Prostate gland (tissue), 2 donors: ENCODE results near the gene C6orf132.

Experiments used
- POLR2A ChIP-seq: fragments of 450-650 bp; IDR thresholded peaks from one replicate; pipeline ENCODE4 v1.6.1; 2016; ENCODE audit warnings: antibody characterized with exemption, mild to moderate bottlenecking
- POLR2AphosphoS5 ChIP-seq: sonication (generic); formaldehyde crosslinking; IDR thresholded peaks from one replicate; pipeline ENCODE4 v1.6.1; 2017; ENCODE audit warnings: antibody characterized with exemption
- TF ChIP-seq, protein P1 (sequence below), 4 experiments: fragments of 200-600 bp in 2 of 4; fragments of 450-650 bp in 2 of 4; sonication (generic) in 2 of 4; IDR thresholded peaks; 1 replicate in 3 of 4; 2 replicates in 1 of 4; pipeline ENCODE4 v1.5.1; 2016 to 2019; ENCODE audit warnings: antibody characterized with exemption in 4 of 4, mild to moderate bottlenecking in 2 of 4, moderate library complexity in 2 of 4

GRCh38 chr6:42135722-42136121 lies 6.7 kb downstream of the C6orf132 start:
- no peak for TF ChIP-seq POLR2AphosphoS5
- TF ChIP-seq, protein P1, sequence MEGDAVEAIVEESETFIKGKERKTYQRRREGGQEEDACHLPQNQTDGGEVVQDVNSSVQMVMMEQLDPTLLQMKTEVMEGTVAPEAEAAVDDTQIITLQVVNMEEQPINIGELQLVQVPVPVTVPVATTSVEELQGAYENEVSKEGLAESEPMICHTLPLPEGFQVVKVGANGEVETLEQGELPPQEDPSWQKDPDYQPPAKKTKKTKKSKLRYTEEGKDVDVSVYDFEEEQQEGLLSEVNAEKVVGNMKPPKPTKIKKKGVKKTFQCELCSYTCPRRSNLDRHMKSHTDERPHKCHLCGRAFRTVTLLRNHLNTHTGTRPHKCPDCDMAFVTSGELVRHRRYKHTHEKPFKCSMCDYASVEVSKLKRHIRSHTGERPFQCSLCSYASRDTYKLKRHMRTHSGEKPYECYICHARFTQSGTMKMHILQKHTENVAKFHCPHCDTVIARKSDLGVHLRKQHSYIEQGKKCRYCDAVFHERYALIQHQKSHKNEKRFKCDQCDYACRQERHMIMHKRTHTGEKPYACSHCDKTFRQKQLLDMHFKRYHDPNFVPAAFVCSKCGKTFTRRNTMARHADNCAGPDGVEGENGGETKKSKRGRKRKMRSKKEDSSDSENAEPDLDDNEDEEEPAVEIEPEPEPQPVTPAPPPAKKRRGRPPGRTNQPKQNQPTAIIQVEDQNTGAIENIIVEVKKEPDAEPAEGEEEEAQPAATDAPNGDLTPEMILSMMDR (IDR thresholded peaks at IDR 0.05), result no peak
- TF ChIP-seq POLR2A, result no peak
